ENCODE data around the gene TPSG1.

Gene TPSG1

GRCh38 chr16:1198194-1198593 lies 26.9 kb downstream of the TPSG1 start:
- no peak overlapping the region for H3K9ac ChIP-seq (ENCODE audit: low read length)
- H3K9me3 ChIP-seq (ENCODE audit: insufficient read depth, low read length), result no peaks in the 10 kb centered on the region
- no peak overlapping the region for H3K4me2 ChIP-seq (ENCODE audit: low read depth, low read length, poor library complexity, severe bottlenecking)
- H2AFZ ChIP-seq (ENCODE audit: low read depth, low read length, severe bottlenecking), result no peak overlapping the region
- no peaks in the 10 kb centered on the region for H3K79me2 ChIP-seq (ENCODE audit: insufficient read depth, low read length)
- no peaks in the 10 kb centered on the region for H4K20me1 ChIP-seq (ENCODE audit: low read depth, low read length)
- no peak overlapping the region for H3K4me3 ChIP-seq (ENCODE audit: insufficient read depth, low read length, poor library complexity, severe bottlenecking)
- H3K27me3 ChIP-seq (ENCODE audit: low read length), result no peaks in the 10 kb centered on the region
- no peaks in the 10 kb centered on the region for H3K36me3 ChIP-seq (ENCODE audit: low read length)
- no peak overlapping the region for H3K27ac ChIP-seq (ENCODE audit: low read depth, low read length)
- TF ChIP-seq CTCF (IDR thresholded peaks at IDR 0.05; ENCODE audit: insufficient read depth, low read length, poor library complexity, severe bottlenecking) (no peak), EZH2phosphoT487 (conservative IDR thresholded peaks at IDR 0.05; ENCODE audit: low read length) (no peak)
- no peaks in the 10 kb centered on the region for H3F3A ChIP-seq (ENCODE audit: insufficient read depth)
- H3K9me2 ChIP-seq (replicated peaks; ENCODE audit: insufficient read depth, low read length), result no peaks in the 10 kb centered on the region

- Histone ChIP-seq H3K36me3 (ENCODE audit: low read length) (no peaks in the 10 kb centered on the region), H2AFZ (ENCODE audit: low read depth, low read length, severe bottlenecking) (no peak overlapping the region), H4K20me1 (ENCODE audit: low read depth, low read length) (no peaks in the 10 kb centered on the region), H3K4me3 (ENCODE audit: insufficient read depth, low read length, poor library complexity, severe bottlenecking) (no peak overlapping the region), H3K27ac (ENCODE audit: low read depth, low read length) (no peak overlapping the region), H3F3A (ENCODE audit: insufficient read depth) (no peaks in the 10 kb centered on the region), H3K27me3 (ENCODE audit: low read length) (no peaks in the 10 kb centered on the region), H3K9me3 (ENCODE audit: insufficient read depth, low read length) (no peaks in the 10 kb centered on the region), H3K9me2 (replicated peaks; ENCODE audit: insufficient read depth, low read length) (no peaks in the 10 kb centered on the region), H3K4me2 (ENCODE audit: low read depth, low read length, poor library complexity, severe bottlenecking) (no peak overlapping the region), H3K79me2 (ENCODE audit: insufficient read depth, low read length) (no peaks in the 10 kb centered on the region), H3K9ac (ENCODE audit: low read length) (no peak overlapping the region)
- TF ChIP-seq CTCF (IDR thresholded peaks at IDR 0.05; ENCODE audit: insufficient read depth, low read length, poor library complexity, severe bottlenecking), result no peak
Observed at GRCh38 chr16:1197237-1197866, 27.7 kb downstream of the TPSG1 start.

- H3K9ac ChIP-seq (ENCODE audit: low read length), result no peak overlapping the region
- H3K79me2 ChIP-seq (ENCODE audit: insufficient read depth, low read length), result no peaks in the 10 kb centered on the region
- no peaks in the 10 kb centered on the region for H3K36me3 ChIP-seq (ENCODE audit: low read length)
- H3K4me3 ChIP-seq (ENCODE audit: insufficient read depth, low read length, poor library complexity, severe bottlenecking), result no peak overlapping the region
- H3K4me2 ChIP-seq (ENCODE audit: low read depth, low read length, poor library complexity, severe bottlenecking), result no peak overlapping the region
- no peak overlapping the region for H2AFZ ChIP-seq (ENCODE audit: low read depth, low read length, severe bottlenecking)
- H3K27me3 ChIP-seq (ENCODE audit: low read length), result no peaks in the 10 kb centered on the region
- no peaks in the 10 kb centered on the region for H3K9me3 ChIP-seq (ENCODE audit: insufficient read depth, low read length)
- TF ChIP-seq EZH2phosphoT487 (conservative IDR thresholded peaks at IDR 0.05; ENCODE audit: low read length) (no peak), CTCF (IDR thresholded peaks at IDR 0.05; ENCODE audit: insufficient read depth, low read length, poor library complexity, severe bottlenecking) (no peak)
- H3K9me2 ChIP-seq (replicated peaks; ENCODE audit: insufficient read depth, low read length), result no peaks in the 10 kb centered on the region
- no peaks in the 10 kb centered on the region for H4K20me1 ChIP-seq (ENCODE audit: low read depth, low read length)
- H3K27ac ChIP-seq (ENCODE audit: low read depth, low read length), result no peak overlapping the region
- no peaks in the 10 kb centered on the region for H3F3A ChIP-seq (ENCODE audit: insufficient read depth)
Observed at GRCh38 chr16:1196494-1196893, 28.6 kb downstream of the TPSG1 start.

All from SU-DHL-6 (cell line).